Activated naive CD4-positive, alpha-beta T cell treated with anti-CD3 and anti-CD28 coated beads, Interleukin-2, amount 10 ng/mL, durations not matched to agents 7 days and 5 days (primary cell): ENCODE measurements around the gene HCFC1.

ENCODE experiments used
- CTCF ChIA-PET: fragments of 350-600 bp; sonication (Branson Sonifier 250); formaldehyde crosslinking; loops from one replicate; lab custom pipeline; 2021; ENCODE audit warnings: antibody characterized with exemption; lab: Charles Lee
- DNase-seq: peaks from one replicate; pipeline ENCODE4 v3.0.0-alpha.2; 2020
- H3K27ac Mint-ChIP-seq: one replicate; pipeline ENCODE4 v1.8.0; 2021; ENCODE audit warnings: mild to moderate bottlenecking, moderate library complexity, mixed read lengths
- H3K27me3 Mint-ChIP-seq: one replicate; pipeline ENCODE4 v1.8.0; 2021; ENCODE audit warnings: mild to moderate bottlenecking, mixed read lengths
- H3K36me3 Mint-ChIP-seq: one replicate; pipeline ENCODE4 v1.8.0; 2021; ENCODE audit warnings: mixed read lengths
- H3K4me1 Mint-ChIP-seq: one replicate; pipeline ENCODE4 v1.8.0; 2021; ENCODE audit warnings: mixed read lengths
- H3K4me3 Mint-ChIP-seq: one replicate; pipeline ENCODE4 v1.8.0; 2021; ENCODE audit warnings: mild to moderate bottlenecking, moderate library complexity, mixed read lengths
- H3K9me3 Mint-ChIP-seq: one replicate; pipeline ENCODE4 v1.8.0; 2021; ENCODE audit warnings: mixed read lengths

HCFC1 gene

DNA sequence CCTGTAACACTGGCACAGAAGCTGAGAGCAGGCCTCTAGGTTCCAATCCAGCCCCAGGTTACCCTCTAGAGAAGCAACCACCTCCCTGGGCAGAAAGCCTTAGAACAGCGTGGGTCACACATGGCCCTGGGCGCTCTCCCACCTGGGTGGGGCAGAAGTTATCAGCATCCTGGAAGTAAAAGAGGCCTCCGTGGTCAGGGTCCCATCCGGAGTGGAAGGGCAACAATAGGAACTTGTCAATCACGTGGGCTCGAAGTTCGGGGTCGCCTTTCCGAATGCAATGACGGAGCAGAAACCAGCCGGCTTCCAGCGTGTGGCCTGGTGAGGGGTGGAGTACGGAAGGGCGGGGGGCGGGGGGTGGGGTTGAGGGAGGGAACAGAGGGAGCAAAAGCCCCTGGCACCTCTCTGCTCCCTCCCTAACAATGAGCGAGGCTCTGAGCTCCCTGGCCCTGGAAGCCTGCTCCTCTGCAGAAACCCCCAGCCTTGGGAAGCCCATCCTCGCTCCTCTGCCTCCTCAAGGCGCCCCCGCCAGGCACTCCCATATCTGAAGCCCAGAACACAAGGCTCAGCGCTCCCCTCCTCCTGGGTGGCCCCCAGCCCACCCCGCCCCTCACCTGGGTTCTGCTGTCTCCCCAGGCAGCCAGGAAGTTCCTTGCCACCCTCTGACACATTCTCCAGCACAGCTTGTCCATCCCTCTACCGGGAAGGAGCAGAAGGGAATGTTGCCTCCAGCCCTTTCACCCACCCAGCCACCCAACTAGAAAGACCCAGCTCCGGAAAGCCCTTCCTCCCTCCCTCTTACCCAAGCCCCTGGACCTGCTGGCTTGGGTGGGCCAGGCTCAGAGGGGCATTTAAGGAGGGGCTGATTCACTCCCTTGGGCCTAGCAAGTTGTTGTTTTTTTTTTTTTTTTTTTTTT lies 30.0 kb downstream of the HCFC1 start:
- CTCF ChIA-PET, result no interaction called here
- Mint-ChIP-seq H3K4me3 (peak overlapping the region; percentile 63), H3K27ac (peak overlapping the region; percentile 83), H3K36me3 (peaks cover 7% of the 10 kb centered on the region), H3K27me3 (no peaks in the 10 kb centered on the region), H3K9me3 (no peaks in the 10 kb centered on the region), H3K4me1 (peaks cover 24% of the 10 kb centered on the region)
- no peak for DNase-seq

- CTCF ChIA-PET, result interaction anchor here (2.6 to 3.0 kb wide), 2 partner anchors 8 to 16 kb away, joined by 7 to 11 read pairs; no protein-coding TSS in a partner anchor
- Mint-ChIP-seq H3K9me3 (no peaks in the 10 kb centered on the region), H3K4me3 (no peak overlapping the region), H3K27ac (no peak overlapping the region), H3K27me3 (no peaks in the 10 kb centered on the region), H3K36me3 (peaks cover 7% of the 10 kb centered on the region), H3K4me1 (peaks cover 24% of the 10 kb centered on the region)
- no peak for DNase-seq
Observed at GRCh38 chrX:153939573-153939972, 32.0 kb downstream of the HCFC1 start.

GRCh38 chrX:153938226-153938786 lies 33.3 kb downstream of the HCFC1 start:
- Mint-ChIP-seq H3K4me3 (no peak overlapping the region), H3K9me3 (no peaks in the 10 kb centered on the region), H3K4me1 (peaks cover 29% of the 10 kb centered on the region), H3K27ac (no peak overlapping the region), H3K36me3 (peaks cover 7% of the 10 kb centered on the region), H3K27me3 (no peaks in the 10 kb centered on the region)
- CTCF ChIA-PET, result interaction anchor here (2.6 to 3.0 kb wide), 2 partner anchors 9 to 14 kb away, joined by 7 to 11 read pairs; no protein-coding TSS in a partner anchor
- no peak for DNase-seq

GRCh38 chrX:153937056-153937455 lies 34.6 kb downstream of the HCFC1 start:
- DNase-seq, result no peak
- Mint-ChIP-seq H3K27ac (no peak overlapping the region), H3K36me3 (peaks cover 7% of the 10 kb centered on the region), H3K9me3 (no peaks in the 10 kb centered on the region), H3K4me1 (peaks cover 31% of the 10 kb centered on the region), H3K27me3 (no peaks in the 10 kb centered on the region), H3K4me3 (no peak overlapping the region)
- CTCF ChIA-PET, result no interaction called here

DNA sequence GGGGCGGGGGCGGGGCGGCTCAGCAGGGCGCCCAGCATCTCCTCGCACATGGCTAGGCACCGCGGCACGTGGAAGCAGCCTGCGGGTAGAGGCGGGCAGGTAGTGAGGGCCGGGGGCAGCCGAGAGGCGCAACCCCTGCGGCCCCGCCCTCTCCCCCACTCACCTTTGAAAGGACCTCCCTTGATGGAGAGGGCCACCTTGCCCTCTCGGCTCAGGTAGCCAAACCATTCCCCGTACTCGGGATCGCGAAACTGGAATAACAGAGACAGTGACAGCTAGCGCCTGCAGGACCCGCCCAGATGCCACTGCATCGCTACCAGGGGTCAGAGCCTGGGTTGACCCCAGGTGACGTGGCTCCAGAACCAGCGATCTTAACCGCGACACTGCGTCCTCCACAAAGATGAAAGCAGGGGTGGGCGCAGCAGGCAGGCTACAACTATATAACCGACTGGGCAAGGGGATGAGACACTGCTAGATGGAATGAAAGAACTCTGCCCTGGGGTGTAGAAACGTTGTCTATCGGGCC lies 36.2 kb downstream of the HCFC1 start:
- Mint-ChIP-seq H3K36me3 (peaks cover 10% of the 10 kb centered on the region), H3K9me3 (no peaks in the 10 kb centered on the region), H3K4me1 (peaks cover 34% of the 10 kb centered on the region), H3K27ac (no peak overlapping the region), H3K27me3 (no peaks in the 10 kb centered on the region), H3K4me3 (peak overlapping the region; percentile 64)
- DNase-seq, result no peak
- CTCF ChIA-PET, result no interaction called here

DNA sequence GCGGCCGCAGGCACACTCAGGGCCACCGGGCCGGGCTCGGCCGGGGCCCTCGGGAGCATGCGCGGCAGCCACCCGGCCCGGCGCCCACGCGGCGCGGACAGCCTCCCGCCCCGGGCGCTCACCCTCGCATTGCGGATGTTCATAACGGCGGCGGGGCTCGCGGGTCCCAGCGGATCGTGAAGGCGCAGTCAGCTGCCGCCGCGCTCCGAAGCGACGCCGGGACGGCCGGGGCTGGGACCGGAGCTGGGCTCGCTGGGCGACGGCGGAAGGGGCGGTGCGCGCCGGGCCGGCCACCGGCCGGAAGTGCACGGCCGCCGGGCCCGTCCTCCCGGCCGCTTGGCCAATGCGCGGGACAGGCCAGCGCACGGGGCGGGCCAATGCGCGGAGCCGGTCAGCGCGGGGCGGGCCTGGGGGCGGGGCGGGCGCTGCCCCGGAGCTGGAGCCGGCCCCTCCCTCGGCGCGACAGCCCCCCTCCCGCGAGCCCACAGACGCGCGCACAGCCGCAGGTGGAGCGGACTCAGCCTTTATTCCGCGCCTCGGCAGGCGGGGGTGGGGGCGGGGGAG lies 36.8 kb downstream of the HCFC1 start, which contains the start of gene NAA10:
Gene NAA10, minus strand, starts transcription at position 276 of the 564 bp plus-strand sequence. Its CDS starts 133 bp downstream, at position 143.
- H3K27ac Mint-ChIP-seq, result peak within 1 kb of the TSS; percentile 76
- H3K4me3 Mint-ChIP-seq, result peak within 1 kb of the TSS; percentile 83
- no peaks in the 10 kb centered on the region for H3K9me3 Mint-ChIP-seq
- CTCF ChIA-PET, result interaction anchor here (14.7 kb wide), 1 partner anchor 13 kb away, joined by 241 read pairs; the partner anchor contains the start of gene RENBP
- H3K27me3 Mint-ChIP-seq, result no peaks in the 10 kb centered on the region
- peak; percentile 67 for DNase-seq
- peaks cover 34% of the 10 kb centered on the region for H3K4me1 Mint-ChIP-seq
- H3K36me3 Mint-ChIP-seq, result peaks cover 10% of the 10 kb centered on the region

DNA sequence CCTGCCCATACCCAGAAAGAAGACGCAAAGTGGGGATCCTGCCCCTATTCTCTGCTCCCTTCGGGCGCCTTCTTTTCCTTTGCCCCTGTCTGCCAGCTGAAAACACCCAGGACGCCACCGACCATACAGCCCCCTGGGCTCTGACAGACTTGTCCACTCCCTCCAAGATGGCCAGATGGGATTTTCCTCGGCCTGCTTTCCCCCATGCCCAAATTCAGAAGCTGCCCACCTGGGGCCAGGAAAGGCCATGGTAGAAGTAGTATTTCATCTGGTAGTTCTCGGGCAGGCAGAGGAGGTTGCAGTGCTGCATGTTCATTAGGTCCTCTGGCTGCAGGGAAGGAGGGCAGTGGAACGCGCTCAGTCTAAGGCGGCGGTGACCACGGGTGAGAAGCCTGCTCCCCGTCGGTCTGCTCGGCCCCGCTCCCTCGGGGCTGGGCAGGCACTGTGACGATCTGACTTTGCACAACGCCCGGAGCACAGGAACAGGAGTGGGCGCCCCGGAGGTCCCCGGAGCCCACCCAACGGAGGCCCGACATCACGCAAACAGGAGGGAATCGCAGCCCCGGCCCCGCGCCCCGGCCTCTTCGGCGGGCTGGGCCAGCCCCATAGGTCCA lies 37.4 kb downstream of the HCFC1 start:
- Mint-ChIP-seq H3K36me3 (peaks cover 11% of the 10 kb centered on the region), H3K9me3 (no peaks in the 10 kb centered on the region), H3K27ac (peak overlapping the region; percentile 76), H3K27me3 (no peaks in the 10 kb centered on the region), H3K4me3 (peak overlapping the region; percentile 83), H3K4me1 (peaks cover 33% of the 10 kb centered on the region)
- DNase-seq, result no peak
- CTCF ChIA-PET, result interaction anchor here (2.2 to 14.7 kb wide), 2 partner anchors 10 to 14 kb away, joined by 7 to 241 read pairs; partner anchors contain the start of gene RENBP

DNA sequence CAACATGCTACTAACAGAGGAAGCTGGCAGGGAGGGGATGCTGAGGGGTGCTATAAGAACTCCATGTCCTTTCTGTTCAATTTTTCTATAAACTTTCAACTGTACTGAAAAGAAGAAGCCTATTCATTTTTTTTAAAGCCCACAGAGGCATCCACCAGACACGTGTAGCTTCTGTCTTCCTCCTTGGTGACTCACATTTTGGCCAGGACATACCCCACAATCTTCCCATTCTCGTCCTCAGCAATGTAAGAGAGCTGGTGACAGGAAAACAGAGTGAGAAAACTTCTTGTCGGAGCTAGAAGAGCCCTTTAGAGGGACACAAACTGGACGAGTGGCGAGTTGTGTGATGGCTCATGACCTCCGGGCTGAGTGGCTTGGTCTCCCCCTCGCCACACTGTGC lies 37.9 kb downstream of the HCFC1 start:
- DNase-seq, result no peak
- H3K27me3 Mint-ChIP-seq, result no peaks in the 10 kb centered on the region
- CTCF ChIA-PET, result interaction anchor here (2.2 to 14.7 kb wide), 2 partner anchors 9 to 14 kb away, joined by 7 to 241 read pairs; partner anchors contain the start of gene RENBP
- peaks cover 37% of the 10 kb centered on the region for H3K4me1 Mint-ChIP-seq
- H3K27ac Mint-ChIP-seq, result peak overlapping the region; percentile 76
- peaks cover 13% of the 10 kb centered on the region for H3K36me3 Mint-ChIP-seq
- no peaks in the 10 kb centered on the region for H3K9me3 Mint-ChIP-seq
- H3K4me3 Mint-ChIP-seq, result peak overlapping the region; percentile 83

DNA sequence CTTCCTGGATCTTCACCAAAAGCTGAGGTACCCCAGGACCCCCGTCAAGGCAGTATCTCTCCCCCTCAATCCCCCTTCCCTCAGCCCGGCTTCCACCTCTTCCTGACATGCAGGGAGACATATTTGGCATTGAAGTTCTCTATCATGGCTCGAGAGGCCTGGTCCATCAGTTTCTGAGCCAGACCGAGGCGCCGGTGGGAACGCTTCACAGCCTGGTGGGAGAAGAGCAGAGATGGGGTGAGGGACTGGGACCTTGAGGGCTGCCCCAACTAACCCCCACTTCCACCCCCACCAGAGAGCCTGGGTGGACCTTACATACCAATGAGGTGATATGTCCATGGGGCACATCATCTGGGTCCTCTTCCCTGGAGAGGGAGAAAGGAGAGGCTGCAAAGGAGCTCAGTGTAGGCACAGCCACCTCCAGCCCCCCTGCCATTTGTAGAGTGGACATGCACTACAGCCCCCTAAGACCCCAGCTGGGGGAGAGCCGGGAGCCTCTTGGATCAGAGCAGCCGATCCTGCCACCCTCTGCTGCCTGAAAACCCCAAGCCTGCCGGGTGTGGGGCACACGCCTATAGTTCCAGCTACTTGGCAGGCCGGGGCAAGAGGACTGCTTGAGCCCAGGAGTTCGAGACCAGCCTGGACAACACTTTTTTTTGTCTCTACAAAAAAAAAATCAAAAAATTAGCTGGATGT lies 39.2 kb downstream of the HCFC1 start:
- no peaks in the 10 kb centered on the region for H3K9me3 Mint-ChIP-seq
- no peak overlapping the region for H3K4me3 Mint-ChIP-seq
- DNase-seq, result no peak
- no peaks in the 10 kb centered on the region for H3K27me3 Mint-ChIP-seq
- H3K4me1 Mint-ChIP-seq, result peaks cover 39% of the 10 kb centered on the region
- peaks cover 12% of the 10 kb centered on the region for H3K36me3 Mint-ChIP-seq
- no peak overlapping the region for H3K27ac Mint-ChIP-seq
- CTCF ChIA-PET, result interaction anchor here (2.2 to 14.7 kb wide), 2 partner anchors 8 to 16 kb away, joined by 7 to 241 read pairs; partner anchors contain the start of gene RENBP

DNA sequence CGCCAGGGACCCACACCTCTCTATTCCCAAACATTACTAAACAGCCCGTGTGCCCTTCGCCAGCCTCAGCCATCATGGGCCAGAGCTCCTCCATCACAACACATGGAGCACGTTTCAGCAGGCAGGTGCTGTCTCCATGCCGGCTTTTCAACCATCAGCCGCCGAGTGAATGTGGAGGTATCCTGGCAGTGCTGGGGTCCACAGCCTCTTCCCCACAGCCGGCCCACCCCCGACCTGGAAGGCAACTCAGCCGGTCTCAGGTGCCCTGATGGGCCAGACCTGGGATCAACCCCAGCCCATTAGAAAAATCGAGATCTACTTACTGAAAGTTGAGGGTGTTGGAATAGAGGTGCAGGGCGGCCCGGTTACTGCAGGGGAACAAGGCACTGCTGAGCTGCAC lies 39.9 kb downstream of the HCFC1 start:
- Mint-ChIP-seq H3K36me3 (peaks cover 12% of the 10 kb centered on the region), H3K9me3 (no peaks in the 10 kb centered on the region), H3K27ac (no peak overlapping the region), H3K4me3 (no peak overlapping the region), H3K4me1 (peaks cover 39% of the 10 kb centered on the region), H3K27me3 (no peaks in the 10 kb centered on the region)
- DNase-seq, result no peak
- CTCF ChIA-PET, result interaction anchor here (14.7 kb wide), 1 partner anchor 16 kb away, joined by 241 read pairs; the partner anchor contains the start of gene RENBP

DNA sequence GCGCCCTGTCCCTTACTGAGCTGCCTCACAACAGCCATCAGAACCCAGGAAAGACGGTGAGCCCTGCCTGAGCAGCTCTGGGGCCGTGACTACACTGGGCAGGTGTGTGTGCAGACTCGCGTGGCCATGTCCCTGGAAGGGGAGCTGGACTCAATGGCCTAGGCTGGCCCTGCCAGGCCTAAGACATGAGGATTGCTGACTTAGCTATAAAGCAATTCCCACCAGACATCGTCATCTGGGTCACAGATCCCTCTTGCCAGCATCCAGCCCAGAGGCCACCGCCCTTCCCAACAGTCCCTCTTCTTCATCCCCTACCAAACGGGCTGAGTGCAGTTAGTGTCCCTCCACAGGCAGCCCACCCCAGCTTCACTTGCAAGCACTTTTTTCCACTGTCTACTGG lies 40.5 kb downstream of the HCFC1 start:
- Mint-ChIP-seq H3K4me3 (no peak overlapping the region), H3K27me3 (no peaks in the 10 kb centered on the region), H3K36me3 (peaks cover 12% of the 10 kb centered on the region), H3K27ac (peak overlapping the region; percentile 3), H3K9me3 (no peaks in the 10 kb centered on the region), H3K4me1 (peaks cover 37% of the 10 kb centered on the region)
- CTCF ChIA-PET, result interaction anchor here (14.7 kb wide), 1 partner anchor 17 kb away, joined by 241 read pairs; the partner anchor contains the start of gene RENBP
- no peak for DNase-seq

DNA sequence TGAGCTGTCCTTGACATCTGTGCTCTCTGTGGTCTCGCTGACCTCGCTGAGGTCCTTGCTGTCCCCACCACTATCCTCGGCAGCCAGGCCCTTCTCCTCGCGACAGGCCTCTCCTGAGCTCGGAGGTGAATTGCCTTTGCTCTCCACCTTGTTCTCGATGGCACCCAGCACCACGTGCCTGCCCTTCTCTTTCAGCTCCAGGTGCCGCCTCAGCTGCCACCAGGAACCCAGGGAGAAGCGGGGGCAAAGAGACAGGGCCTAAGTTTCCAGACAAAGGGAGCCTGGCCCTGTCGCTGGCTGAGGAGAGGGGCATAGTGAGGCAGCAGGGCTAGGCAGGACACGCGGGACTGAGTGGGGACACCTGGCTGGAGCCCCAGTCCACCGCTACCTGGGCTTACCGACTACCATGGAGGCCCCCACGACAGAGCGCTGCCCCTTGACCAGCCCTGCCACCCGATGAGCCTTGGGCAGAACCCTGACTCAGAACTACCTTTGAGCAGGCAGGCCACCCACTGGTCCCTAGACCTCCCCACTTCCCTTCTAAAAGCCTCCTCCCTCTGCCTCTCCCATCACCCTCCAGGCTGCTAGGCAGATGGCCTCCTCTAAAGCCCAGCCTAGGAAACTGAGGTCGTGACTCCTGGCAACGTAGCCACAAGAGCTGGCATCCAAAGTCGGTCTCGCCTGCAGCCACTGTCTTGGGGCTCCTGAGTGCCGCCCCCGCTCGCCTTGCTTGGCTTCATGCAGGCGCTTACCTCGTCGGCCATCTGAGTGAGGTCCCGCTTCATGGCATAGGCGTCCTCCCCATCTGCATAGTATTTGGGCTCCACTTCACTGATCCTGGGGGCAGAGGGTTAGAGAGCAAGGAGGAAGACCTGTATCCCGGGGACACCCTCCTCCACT lies 41.4 kb downstream of the HCFC1 start:
- CTCF ChIA-PET, result interaction anchor here (14.7 kb wide), 1 partner anchor 18 kb away, joined by 241 read pairs; the partner anchor contains the start of gene RENBP
- Mint-ChIP-seq H3K27me3 (no peaks in the 10 kb centered on the region), H3K4me1 (peaks cover 33% of the 10 kb centered on the region), H3K27ac (peak overlapping the region; percentile 52), H3K4me3 (peak overlapping the region; percentile 26), H3K36me3 (peaks cover 16% of the 10 kb centered on the region), H3K9me3 (no peaks in the 10 kb centered on the region)
- DNase-seq, result no peak
